PC-9 (cell line): Measurements from ENCODE around the gene CEACAM21.

Experiments
- CTCF ChIP-seq: fragments of 200-600 bp; sonication (generic); conservative IDR thresholded peaks from 2 replicates; pipeline ENCODE4 v1.6.1; 2017; ENCODE audit warnings: mixed run types, antibody characterized with exemption, mild to moderate bottlenecking, moderate library complexity
- EZH2 ChIP-seq: fragments of 200-600 bp; sonication (generic); IDR thresholded peaks from 2 replicates; pipeline ENCODE4 v1.8.0; 2017; ENCODE audit warnings: antibody characterized with exemption, low read depth

GRCh38 chr19:41624937-41625336 lies 49.0 kb downstream of the CEACAM21 start:
- no peak for TF ChIP-seq CTCF
- TF ChIP-seq EZH2 = no peak
